Stimulated activated CD8-positive, alpha-beta memory T cell treated with anti-CD3 and anti-CD28 coated beads, Interleukin-7, amount 100 ng/mL, for 4 hours (primary cell): ENCODE measurements around the gene RAB5B.
A peak's percentile ranks its signal among the peaks of the same experiment; 100 is the strongest.
"Not testable (repeated sequence)": the region's sequence is repeated elsewhere in the genome, so short reads cannot be mapped to it uniquely, and the experiment has no call there.

ENCODE experiments used
- DNase-seq, 2 donors: peaks; one replicate each; pipeline ENCODE4 v3.0.0-alpha.2; 2020; ENCODE audit warnings: low read depth in 2 of 2

Gene RAB5B

DNA sequence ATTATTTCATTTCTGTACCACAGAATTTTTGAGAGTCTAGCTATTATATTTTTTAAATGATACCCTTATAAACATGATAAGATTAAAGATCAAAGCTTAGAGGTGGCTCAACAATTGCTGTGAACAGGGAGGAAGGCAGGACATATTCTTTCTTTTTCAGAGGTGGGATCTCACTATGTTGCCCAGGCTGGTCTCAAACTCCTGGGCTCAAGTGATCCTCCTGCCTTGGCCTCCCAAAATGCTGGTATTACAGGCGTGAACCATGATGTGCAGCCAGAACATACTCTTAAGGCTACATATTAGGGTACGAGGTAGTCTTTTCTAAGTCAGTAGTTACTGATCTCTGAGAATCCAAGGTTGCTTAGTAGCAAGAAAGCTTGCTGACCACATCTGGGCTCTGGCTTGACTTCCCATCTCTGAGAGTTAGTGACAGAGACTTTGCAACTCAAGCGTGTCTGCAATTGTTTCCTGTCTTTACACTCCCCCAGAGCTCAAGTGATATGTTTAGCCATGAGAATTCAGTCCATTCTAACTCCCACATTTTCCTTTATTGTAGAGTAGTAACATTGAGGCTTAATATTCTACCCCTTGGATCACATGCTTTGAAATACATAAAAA, 8.6 kb downstream of the RAB5B start:
- DNase-seq = no peak

DNA sequence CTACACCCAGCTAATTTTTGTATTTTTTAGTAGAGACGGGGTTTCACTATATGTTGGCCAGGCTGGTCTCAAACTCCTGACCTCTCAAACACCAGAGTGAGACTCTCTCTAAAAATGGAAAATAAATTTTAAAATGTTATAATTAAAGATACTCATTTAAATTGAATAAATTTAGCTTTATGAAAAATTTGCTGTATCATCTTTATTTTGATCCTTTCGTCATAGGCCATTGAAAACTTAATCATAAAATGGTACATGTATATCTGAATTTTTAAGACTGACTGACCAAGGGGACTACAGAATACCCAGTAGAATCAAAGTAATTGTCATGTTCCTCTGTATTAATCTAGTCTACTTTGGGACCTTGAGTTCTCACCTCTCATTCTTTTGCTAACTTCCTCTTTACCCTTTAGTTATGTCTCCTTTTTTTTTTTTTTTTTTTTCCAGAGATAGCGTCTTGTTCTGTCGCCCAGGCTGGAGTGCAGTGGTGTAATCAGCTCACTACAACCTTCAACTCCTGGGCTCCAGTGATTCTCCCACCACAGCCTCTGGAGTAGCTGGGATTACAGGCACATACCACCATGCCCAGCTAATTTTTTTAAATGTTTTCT, 9.5 kb downstream of the RAB5B start:
- no peak for DNase-seq

DNA sequence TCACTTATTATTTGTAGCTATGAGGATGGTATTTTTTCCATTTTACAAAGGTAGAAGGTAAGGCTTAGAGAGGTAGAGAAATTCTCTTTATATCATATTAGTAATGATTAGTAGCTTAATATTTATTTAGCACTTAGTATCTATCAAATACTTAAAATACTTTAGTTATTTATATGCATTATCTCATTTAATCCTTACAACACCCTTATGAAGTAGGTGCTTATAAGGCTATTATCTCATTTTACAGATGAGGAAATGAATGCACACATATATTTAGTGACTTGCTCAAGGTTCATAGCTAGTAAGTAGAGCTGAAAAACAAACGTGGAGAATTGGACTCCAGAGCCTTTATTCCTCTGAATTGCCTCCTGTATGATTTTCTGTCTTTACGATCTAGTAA, 11.0 kb downstream of the RAB5B start:
- no peak for DNase-seq

DNA sequence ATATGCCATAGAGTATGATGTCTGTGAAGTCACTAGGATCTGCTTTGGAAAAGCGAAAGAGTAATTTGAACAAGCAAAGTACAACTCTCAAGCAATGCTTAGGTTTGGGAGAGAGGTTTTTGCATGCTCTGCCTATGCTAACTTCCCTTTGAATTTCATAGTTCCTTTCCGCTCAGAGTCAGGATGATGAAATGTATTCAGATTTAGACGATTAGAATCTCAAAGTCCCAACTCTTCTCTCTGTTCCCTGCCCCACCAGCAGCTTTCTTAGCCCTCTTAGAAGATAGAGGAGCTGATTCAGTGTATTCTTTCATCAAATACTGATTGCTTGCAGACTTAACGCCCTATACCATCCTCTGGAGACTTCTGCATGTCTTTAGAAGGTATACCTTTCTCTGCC, 11.5 kb downstream of the RAB5B start:
- no peak for DNase-seq

DNA sequence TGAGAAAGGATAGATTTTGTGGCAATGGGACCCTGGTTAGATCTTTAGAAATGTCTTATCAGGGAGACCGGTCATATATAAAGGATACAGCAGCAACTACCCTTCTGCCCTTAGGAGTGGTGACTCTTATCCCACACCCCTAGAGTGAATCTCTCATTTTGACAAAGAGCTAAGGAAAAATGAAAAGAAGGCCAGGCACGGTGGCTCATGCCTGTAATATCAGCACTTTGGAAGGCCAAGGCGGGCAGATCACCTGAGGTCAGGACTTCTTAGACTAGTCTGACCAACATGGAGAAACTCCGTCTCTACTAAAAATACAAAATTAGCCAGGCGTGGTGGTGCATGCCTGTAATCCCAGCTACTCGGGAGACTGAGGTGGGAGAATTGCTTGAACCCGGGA, 12.1 kb downstream of the RAB5B start:
- not testable (repeated sequence) for DNase-seq

DNA sequence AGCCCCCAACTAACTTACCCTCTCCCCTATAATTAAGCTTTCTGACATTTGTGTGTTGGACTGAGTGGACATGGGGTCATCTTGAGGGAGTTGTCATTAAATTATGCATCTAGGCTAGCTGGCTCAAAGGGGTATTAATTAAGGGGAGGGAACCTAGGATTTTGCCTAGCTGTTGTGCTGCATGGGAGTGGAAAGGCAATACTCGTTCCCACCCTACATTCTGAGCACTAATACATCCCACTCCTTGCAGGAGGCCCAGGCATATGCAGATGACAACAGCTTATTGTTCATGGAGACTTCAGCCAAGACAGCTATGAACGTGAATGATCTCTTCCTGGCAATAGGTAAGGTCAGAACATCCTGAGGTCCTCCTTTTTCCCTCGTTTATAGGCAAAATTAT, 17.2 kb downstream of the RAB5B start:
- no peak for DNase-seq

DNA sequence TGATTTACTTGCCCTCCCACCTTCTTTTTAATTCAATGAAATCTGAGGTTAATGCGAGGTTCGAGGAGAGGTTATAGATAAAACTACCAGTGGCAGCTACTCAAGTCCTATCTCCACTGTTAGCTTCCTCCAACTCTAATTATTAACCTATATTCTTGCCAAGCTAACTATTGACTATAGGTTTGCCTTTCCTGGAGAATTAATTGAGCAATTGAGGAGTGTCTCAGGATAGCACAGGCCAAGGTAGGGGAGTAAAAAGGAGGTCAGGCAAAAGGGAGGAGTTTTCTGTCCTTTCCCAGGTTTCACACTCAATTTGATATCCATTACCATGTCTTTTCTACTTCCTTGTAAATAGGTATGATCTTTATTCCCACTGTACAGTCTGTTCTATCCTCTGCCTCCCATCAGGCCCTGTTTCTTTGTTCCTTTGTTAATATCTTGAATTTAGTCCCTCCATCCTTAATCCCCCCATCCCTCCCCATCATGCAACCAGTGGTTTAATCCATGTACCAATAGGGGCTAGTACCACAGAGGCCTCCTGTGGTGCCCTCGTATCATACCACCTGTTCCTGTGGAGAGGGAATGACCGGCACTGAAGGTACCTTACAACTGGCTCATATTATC, 19.5 kb downstream of the RAB5B start:
- no peak for DNase-seq

DNA sequence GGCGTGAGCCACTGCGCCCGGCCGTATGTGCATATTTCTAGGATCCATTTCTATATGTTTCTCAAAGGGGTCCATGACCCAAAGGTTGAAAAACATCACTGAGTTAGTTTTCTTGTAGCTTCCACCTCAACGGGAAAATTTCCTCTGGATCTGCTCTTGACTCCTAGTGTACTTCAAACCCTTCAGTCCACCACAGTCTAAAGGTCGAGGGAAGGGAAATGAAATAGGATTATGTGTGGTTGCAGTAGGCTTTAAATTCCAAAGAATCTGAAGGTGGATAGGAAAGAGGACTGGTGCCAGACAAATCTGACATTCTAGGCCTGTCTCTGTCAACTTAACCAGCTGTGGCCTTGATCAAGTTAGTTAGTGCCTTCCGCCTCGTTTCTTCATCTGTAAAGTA, 21.5 kb downstream of the RAB5B start:
- no peak for DNase-seq

DNA sequence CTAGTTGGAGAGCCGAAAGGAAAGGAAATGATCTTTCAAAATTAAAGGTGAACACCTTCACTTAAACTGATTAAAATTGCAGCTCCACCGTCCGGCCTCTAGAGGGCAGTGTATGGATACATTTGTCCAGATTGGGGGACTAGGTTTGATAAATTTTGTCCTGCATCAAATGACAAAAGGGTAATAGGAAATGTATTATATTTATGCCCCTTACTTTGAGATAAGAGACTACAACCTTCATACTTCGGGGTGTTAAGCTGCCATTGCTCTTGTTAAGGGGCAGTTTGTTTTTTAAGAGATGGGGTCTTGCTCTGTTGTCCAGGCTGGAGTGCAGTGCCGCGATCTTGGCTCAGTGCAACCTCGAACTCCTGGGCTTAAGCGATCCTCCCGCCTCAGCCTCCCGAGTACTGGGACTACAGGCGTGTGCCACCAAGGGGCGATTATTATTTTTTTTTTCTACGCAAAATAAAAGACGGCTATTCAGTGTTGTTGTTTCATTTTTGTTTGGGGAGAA, 22.4 kb downstream of the RAB5B start:
- DNase-seq = peak; percentile 43 to 51

DNA sequence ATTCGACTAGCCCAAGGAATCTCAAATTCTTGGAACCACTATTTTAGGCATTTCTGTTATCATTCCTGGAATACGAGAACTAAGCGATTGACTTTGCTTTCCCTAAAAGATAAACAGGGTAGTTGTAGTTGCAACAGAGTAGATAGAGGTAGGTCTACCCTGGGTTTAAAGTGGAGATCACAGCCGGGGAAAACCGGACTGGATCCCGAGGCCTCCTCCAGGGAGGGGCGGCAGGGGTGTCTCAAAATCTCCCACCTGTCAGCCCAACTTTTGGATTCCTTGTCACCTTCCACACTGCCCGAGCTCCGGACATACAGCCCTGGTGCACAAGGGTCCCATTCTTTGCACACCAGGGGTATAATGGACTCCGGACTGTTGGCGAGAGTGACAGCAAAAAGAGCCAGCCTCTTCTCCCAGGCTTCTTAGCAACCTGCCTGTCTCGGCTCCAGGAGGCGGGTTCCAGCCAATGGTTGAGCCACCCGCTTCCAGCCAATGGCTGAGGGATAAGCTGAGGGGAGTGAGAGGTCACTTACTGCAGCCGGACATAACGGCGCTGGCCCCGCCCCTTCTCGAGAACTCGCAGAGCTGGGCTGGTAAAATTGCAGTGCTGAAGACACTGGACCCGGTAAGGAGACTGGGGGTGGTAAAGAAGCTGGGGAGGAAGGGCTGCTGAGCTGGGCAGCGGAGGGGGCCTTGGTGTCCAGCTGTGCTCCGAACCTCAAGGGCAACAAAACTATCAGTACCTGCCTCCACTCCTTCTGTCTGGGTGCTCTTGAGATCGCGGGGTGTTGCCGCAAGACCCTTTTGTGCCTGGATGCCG, 23.0 kb downstream of the RAB5B start, which contains the start of gene SUOX:
Gene SUOX (plus strand): TSS at position 562 of the 820 bp plus-strand sequence. CDS start 4,946 bp downstream, outside the sequence.
- DNase-seq = no peak

DNA sequence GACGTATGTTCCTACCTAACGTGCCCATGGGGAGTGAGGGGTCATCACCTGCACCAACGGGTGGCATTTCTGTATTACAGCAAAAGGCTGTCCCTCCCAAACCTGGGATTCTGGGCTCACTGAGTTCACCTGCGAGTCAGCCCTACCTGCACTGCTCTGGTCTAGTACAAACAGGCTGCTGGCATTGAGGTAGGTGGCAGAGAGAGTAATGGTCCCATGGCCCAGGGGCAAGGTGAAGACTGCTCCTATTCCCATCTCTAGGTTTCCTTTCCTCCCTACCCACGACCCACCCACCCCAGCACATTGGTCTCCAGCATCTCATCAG, 23.6 kb downstream of the RAB5B start:
- DNase-seq = no peak

DNA sequence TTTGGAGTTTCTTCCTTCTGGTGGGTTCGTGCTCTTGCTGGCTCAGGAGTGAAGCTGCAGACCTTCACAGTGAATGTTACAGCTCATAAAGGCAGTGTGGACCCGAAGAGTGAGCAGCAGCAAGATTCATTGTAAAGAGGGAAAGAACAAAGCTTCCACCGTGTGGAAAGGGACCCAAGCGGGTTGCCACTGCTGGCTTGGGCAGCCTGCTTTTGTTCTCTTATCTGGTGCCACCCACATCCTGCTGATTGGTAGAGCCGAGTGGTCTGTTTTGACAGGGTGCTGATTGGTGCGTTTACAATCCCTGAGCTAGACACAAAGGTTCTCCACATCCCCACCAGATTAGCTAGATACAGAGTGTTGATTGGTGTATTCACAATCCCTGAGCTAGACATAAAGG, 25.6 kb downstream of the RAB5B start:
- not testable (repeated sequence) for DNase-seq

DNA sequence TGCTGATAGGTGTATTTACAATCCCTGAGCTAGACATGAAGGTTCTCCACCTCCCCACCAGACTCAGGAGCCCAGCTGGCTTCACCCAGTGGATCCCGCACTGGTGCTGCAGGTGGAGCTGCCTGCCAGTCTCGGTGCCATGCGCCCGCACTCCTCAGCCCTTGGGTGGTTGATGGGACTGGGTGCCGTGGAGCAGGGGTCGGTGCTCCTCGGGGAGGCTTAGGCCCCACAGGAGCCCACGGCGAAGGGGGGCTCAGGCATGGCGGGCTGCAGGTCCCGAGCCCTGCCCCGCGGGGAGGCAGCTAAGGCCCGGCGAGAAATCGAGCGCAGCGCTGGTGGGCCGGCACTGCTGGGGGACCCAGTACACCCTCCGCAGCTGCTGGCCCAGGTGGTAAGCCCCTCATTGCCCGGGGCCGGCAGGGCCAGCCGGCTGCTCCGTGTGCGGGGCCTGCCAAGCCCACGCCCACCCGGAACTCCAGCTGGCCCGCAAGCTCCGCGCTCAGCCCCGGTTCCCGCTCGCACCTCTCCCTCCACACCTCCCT, 26.2 kb downstream of the RAB5B start:
- not testable (repeated sequence) for DNase-seq

DNA sequence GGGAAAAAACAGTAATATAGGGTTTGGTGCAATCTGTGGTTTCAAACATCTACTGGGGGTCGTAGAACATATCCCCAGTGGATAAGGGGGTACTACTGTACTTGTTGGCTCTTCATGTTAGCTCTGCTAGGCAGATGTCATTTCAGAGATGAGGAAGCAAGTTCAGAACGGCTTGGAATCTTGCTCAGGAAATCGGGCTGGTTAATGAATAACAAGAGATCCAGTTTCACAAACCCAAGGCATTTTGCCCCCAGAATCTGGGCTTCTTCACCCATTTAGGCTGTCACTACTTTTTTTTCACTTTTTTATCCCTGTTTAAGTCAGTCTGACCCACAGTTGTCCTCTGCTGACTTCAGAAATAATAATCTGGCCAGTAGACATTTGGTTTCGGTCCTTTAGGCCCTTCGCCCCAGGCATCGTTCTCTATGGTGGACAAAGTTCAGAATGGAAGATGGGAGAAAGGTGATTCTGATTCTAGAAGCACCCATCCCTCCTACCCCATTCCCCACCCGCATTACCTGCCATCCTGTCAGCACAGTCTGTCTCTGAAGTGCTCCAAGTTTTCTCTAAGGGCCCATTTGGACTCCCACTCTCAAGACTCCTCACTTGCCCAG, 27.7 kb downstream of the RAB5B start:
- no peak for DNase-seq

DNA sequence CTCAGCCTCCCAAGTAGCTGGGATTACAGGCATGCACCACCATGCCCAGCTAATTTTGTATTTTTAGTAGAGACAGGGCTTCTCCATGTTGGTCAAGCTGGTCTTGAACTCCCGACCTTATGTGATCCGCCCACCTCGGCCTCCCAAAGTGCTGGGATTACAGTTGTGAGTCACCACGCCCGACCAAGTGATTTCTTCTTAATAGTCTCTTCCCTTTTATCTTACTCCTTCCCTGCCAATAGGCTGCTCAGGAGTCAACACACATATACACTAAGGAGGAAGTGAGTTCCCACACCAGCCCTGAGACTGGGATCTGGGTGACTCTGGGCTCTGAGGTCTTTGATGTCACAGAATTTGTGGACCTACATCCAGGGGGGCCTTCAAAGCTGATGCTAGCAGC, 29.5 kb downstream of the RAB5B start:
- DNase-seq = not testable (repeated sequence)

DNA sequence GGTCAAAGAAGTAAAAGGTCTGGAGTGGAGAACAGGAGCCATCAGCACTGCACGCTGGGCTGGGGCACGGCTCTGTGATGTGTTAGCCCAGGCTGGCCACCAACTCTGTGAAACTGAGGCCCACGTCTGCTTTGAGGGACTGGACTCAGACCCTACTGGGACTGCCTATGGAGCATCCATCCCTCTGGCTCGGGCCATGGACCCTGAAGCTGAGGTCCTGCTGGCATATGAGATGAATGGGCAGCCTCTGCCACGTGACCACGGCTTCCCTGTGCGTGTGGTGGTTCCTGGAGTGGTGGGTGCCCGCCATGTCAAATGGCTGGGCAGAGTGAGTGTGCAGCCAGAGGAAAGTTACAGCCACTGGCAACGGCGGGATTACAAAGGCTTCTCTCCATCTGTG, 30.3 kb downstream of the RAB5B start:
- DNase-seq = no peak

DNA sequence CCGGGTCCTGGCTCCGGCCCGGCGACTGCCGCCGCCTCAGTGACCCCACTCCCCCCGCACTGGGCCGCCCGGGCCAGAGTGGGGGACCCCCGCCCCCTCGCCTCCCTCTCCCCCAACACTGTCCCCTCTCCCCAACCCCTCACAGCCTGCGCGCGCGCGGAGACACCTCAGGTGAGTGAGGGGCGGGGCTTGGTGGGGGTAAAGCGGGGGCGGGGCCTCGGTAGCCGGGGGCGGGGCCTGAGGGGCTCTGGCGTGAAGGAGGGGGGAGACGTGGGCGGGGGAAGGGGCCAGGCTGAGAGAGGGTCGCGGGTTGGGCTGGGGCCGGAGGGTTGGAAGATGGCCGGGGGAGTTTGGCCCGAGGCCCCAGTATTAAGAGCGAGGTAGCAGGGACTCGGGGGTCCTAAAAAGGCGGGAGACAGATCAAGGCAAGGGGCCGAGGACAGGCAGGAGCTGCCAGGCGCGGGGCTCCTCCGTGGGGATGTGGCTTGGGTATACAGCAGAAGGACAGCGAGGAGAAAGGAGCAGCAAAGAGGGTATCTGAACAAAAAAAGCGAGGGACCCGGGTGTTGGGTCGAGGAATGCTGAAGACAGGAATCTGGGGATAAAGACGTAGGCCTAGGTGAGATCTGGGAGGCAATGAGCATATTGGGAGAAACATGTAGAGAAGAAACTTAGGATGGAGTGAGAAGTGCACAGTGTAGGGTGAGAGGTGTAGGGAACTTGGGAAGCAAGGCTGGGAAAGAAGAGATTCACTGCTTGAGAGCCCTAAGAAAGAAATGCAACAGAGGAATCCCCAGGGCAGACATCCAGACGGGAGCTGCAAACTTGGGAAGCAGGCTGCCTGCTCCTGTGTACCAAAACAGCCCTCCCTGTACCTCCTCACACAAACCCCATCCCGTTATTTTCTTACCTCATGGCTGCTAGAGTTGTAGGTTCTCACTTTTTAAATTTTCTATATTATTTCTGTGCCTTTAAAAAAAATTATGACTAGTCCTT, 34.0 kb downstream of the RAB5B start:
- peak; percentile 31 to 60 for DNase-seq

DNA sequence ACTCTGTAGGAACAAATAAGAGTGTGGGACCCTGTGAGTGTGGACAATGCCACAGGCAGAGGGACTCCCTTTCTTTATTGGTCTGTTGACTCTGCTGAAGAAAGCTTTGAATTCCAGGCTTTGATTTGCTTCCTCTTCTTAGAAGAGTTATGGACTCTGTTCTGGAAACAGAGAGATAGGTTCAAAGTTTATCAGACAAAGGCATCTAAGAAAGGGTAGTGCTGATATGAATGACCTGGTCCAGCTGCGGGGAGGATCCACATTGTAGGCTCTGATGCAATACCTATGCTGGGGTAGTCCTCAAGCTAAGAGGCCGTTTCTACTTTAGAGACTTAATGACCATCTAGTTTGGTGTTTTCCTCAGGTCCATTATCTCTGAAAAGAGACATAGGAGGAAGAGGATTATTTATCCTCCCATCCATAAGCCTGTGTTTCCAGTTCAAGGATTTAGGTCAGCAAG, 36.3 kb downstream of the RAB5B start:
- DNase-seq = no peak

DNA sequence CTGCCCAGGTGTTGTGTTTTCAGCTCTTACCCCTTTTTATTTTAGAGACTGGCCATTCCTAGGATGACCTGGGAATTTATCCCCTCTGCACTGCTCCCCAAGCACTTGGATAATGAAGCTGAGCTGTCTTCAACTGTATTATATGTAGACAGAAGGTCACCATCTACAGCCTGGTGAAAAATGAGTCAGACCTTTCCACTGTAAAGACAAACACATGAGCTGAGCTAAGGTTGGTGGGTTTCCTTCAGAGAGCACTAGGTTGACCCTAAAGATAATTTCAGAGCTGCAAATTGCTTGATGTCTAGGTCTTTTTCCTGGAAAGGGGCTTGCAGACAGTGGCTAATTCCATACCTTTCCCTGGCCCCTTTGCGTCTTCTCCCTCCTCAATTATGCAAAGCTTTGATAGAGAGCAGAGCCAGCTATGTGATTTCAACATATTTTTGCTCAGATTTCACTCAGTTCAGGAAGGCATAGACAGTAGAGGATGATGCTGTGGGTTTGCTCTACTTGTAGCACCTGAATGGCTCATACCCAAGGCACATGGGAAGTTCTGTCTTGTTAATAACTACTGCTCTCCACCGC, 37.7 kb downstream of the RAB5B start:
- no peak for DNase-seq

DNA sequence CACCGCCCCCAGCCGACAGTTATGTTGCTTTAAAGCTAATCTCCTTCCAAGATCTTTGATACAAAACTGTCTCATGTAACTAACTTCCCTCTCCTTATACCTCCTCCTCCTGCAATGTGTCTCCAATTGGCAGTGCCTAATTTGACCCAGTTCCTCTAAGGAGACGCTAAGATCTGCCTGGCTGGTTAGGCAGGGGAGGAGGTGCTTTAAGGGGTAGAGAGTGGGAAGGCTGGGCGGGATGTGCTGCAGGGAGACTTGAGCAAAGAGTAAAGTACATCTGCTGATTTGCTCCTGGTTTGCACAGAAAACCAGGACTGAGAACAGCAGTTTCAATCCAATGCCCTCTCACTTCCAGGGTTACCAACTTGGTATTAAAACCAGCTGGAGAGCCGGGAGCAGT, 39.6 kb downstream of the RAB5B start:
- no peak for DNase-seq
